GM12873 (cell line): Measurements from ENCODE around the gene LHX1.

ENCODE experiments used
- TF ChIP-seq, protein P1 (sequence below): IDR thresholded peaks from 2 replicates; pipeline ENCODE4 v1.5.1; 2012; ENCODE audit warnings: low read depth, mild to moderate bottlenecking, moderate library complexity, low read length, control low read depth; ENCODE audit not compliant: insufficient read depth; ENCODE audit errors: missing control alignments

The LHX1 gene

DNA sequence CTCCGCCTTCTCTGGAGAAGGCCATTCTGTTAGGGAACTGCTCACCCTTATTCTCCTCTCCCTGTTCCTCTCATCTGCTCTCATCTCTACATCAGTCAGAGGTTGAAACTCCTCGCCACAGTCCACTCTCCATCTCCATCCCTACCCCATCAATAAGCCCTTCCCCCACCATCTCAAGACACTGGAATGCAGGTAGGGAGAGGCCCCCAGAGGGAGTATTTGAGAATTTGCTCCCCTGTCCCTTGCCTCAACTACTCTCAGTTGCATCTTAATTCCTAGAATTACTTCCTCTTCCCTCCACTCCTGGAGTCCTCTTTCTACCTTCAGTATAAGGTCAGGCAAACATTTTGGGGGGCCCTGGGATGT lies 9.4 kb downstream of the LHX1 start:
- TF ChIP-seq, protein P1, sequence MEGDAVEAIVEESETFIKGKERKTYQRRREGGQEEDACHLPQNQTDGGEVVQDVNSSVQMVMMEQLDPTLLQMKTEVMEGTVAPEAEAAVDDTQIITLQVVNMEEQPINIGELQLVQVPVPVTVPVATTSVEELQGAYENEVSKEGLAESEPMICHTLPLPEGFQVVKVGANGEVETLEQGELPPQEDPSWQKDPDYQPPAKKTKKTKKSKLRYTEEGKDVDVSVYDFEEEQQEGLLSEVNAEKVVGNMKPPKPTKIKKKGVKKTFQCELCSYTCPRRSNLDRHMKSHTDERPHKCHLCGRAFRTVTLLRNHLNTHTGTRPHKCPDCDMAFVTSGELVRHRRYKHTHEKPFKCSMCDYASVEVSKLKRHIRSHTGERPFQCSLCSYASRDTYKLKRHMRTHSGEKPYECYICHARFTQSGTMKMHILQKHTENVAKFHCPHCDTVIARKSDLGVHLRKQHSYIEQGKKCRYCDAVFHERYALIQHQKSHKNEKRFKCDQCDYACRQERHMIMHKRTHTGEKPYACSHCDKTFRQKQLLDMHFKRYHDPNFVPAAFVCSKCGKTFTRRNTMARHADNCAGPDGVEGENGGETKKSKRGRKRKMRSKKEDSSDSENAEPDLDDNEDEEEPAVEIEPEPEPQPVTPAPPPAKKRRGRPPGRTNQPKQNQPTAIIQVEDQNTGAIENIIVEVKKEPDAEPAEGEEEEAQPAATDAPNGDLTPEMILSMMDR: no peak

DNA sequence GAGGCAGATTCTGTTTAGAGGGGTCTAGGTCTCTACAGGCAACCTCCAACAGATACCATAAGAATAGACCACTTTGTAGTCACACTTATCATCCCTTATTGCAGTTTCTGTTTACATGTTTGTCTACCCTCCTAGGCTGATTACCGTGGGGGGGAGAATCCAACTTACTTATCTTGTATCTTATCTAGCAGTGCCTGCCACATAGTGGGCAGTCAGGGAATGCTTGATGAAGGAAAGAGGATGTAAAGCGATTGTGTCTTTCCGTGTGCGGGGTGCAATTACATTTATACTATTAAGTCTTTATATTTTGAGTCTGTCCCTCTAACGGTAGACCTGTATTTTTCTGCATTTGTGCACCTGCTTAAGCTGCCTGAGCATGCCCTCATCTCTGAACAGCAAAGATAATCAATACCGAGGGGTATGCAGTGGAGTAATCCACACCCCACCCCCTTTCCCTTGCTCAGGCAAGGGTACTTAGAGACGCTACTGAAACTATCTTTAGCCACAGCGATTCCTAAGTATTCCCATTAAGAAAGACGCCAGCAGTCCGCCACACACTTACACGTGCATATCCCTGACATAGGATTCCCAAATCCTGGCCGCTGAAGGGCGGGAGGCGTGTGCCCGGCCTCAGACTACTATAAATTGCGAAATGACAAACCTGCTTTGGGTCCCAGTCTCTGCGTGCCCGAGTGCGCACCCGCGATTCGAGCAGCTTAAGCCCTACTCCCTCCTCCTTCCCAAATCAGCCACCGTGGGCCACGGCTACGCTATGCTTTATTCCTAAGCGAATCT lies 10.8 kb downstream of the LHX1 start:
- TF ChIP-seq, protein P1: no peak

GRCh38 chr17:36948717-36949460 lies 11.6 kb downstream of the LHX1 start, which contains the start of gene AATF:
AATF (plus strand) TSS chr17:36948954; CDS start chr17:36949126, 172 bp downstream.
- TF ChIP-seq, protein P1: no peak

DNA sequence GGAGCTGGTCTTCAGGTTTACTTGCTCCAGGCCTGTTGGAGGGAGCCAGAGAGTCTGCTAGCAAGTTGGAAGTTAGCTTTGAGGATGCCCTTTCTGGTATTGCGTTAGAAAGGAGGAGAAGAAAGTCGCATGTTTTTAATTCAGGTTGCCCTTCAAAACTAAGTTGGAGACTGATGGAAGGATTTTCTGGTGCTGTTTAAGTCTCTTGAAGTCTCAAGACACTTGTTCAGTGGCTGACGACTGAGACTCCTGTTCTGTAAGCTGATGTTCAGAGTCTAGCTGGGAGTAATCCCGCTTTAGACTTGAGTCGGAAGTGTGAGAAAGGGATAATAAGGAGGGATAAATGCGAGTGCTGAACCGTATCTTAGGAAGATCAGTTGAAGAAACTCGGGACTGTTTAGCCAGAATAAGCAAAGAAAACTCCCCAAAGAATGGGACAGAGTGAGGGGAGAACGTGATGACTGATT lies 12.2 kb downstream of the LHX1 start:
- TF ChIP-seq, protein P1: no peak

DNA sequence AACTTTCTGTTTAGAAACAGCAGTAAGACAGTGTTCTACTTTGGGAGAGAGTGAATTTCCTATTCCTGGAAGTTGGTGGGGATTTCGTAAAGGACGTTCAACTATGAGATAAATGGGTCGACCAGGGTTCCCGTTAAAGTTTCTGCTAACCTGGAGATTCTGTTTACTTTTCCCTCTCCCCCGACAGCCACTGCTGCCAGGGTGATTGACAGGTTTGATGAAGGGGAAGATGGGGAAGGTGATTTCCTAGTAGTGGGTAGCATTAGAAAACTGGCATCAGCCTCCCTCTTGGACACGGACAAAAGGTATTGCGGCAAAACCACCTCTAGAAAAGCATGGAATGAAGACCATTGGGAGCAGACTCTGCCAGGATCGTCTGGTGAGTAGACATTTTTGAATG lies 12.8 kb downstream of the LHX1 start:
- TF ChIP-seq, protein P1: no peak

GRCh38 chr17:36951084-36951789 lies 14.0 kb downstream of the LHX1 start:
- TF ChIP-seq, protein P1: no peak

DNA sequence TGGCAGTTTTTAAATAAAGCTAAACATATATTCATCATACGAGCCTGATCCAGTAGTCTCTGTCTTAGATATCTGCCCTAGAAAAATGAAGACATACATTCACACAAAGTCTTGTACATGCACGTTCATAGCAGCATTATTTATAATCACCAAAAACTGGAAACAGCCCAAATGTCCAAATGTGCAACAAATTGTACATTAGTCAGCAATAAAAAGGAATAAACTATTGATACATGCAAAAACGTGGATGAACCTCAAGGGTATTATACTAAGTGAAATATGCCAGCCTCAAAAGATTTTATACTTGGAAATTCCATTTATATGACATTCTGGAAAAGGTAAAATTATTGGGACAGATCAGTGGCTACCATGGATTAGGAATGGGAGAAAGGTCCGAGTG lies 34.2 kb downstream of the LHX1 start:
- TF ChIP-seq, protein P1: no peak
